ENCODE data around the gene H6PD.

DNA sequence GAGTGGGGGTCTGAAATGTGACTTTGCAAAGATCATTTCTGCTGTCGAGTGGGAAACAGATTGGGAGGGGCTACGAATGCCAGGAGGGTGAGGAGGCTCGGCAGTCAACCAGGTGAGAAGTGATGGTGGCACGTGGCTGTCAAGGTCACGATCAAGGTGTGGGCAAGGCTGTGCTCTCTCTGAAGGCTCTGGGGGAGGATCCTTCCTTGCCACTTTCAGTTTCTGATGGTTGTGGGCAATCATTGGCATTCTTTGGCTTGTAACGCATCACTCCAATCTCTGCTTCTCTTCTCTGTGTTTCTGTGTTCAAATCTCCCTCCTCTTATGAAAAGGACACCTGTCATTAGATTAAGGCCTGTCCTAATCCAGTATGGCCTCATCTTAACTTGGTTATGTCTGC is 52.0 kb downstream of the H6PD start:
- no peak for TF ChIP-seq ZNF274 (IDR thresholded peaks at IDR 0.05; ENCODE audit: low read depth, low read length)
- TF ChIP-seq YY1 (IDR thresholded peaks at IDR 0.05; ENCODE audit: insufficient read depth, insufficient read length), result no peak
- TF ChIP-seq SUZ12 (IDR thresholded peaks at IDR 0.05; ENCODE audit: extremely low read depth, insufficient read depth, insufficient read length), result no peak
